NCI-H446 (cell line): ENCODE measurements around the gene METTL14.

Experiments
- DNase-seq, 2 experiments: peaks; one replicate each; lab custom pipeline; 2025; lab: John Stamatoyannopoulos, UW

METTL14 gene

DNA sequence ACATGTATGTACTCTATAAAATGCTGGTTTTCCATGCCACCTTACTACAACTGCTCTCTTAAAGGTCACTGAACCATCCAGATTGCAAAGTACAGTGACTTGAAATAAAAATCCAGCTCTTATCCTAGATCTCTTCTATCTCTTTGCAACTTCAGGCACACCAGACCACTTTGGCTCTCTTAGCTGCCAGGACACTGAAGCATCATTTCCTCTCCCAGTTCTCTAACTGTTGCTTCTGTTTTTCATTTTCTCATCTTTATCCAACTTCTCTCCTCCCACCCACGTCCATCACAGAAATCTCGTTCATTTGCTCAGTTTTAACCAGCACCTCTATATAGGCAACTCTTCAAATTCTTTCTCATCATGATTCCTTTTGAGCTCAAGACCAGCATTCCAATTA is 74.3 kb downstream of the METTL14 start:
- no peak for DNase-seq

DNA sequence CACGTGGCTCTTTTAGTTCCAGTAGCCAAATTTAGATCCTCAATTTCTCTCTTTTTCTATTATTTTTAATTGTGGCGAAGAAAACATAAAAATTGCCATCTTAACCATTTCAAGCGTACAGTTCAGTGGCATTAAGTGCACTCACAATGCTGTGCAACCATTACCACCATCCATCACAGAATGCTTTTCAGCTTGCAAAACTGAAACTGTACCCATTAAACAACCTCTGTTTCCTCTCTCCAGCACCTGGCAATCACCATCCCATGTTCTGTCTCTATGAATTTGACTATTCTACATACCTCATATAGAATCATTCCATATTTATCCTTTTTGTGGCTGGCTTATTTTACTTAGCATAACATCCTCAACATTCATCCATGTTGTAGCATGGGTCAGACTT is 74.9 kb downstream of the METTL14 start:
- DNase-seq = no peak

DNA sequence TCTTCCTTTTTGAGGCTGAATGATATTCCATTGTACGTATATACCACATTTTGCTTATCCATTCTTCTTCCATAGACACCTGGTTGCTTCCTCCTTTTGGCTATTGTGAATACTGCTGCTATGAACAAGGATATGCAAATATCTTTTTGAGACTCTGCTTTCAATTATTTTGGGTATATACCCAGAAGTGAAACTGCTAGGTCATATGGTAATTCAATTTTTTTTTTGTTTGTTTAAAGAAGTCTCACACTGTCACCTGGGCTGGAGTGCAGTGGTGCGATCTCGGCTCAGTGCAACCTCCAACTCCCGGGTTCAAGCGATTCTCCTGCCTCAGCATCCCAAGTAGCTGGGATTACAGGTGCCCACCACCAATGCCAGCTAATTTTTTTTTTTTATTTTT is 75.3 kb downstream of the METTL14 start:
- DNase-seq = no peak

DNA sequence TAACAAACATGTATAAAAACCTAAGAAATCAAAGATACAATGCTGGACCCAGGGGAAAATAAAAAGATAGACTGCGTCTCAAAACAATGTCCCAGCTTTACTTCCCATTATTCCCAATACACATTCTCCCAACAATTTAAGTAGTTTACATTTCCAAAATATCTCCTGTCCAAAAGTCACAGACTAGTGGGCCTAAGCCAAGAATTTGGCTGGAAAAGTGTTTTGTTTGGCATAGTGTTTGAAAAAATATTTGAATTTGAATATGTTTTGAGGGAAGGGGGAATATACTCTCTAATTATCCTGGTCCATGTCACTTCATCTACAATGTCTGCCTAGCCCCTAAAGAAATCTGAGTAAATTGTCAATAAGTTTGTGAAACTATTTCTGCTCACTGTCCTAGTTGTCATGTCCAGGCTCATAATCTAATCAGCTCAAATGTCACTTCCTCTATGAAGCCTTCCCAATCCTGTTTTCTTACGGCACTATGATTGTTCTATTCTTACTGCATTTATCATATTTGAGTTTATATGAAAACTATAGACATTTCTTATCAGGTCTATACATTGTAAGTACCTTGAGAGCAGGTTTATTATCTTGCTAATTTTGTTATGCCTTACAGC is 76.3 kb downstream of the METTL14 start:
- peak in 1 of 2 experiments; percentile 33 for DNase-seq

DNA sequence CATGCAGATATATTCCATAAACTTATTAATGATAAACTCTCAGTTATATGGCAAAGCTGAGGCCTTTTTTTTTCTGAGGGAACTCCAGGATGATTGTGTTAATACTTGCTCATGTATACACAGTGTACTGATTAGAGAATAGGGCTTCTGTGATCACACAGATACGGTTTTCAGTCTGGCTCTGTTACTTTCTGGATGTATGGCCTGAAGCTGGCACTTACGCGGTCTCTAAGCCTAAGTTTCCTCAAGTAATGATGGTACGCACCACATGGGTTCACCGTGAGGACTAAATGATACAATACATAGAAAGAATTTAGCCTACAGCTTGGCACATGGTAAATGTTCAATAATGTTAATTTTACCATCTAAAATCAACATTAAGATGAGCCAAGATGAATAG is 77.0 kb downstream of the METTL14 start:
- no peak for DNase-seq

DNA sequence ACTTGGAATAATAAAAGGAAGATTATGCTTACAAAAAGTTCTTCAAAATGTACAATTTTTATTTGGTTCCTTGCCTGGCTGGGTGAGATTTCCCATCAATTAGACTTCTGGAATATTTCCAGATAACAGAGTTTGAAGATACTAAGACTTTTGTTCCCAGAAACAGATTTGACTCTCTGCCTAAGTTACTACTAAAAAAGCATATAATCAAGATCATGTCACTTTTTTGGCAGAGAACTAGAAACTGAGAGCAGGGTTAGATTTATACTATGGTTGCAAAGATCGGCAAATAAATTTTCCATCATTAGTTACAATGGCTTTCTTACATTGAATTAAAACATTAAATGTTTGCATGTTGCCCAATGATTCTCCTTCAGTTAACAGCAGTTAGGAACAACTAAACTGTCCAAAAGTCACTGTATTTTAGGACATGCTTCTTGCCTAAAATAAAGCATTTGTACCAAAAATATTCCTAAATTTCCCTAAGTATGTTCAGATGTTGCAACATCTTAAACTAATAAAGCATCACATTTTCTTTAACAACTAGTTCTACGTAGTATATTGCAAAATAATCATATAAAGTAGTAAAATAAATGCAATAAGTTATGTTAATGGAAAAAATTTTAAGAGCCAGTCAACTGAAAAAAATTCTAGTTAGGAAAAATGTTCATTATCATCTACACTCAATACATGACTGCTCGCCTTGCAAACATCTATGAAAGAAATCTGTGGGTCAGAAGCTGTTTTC is 77.7 kb downstream of the METTL14 start:
- DNase-seq = peak in 1 of 2 experiments; percentile 47
